Esophagus mucosa (tissue), 1 donor: ENCODE data around the gene ATXN1. TPM values are rescaled to one million over a fixed set of nuclear protein-coding genes. Genes with fewer than 3 reads are reported as not detected.
"Not testable (repeated sequence)": the region's sequence is repeated elsewhere in the genome, so short reads cannot be mapped to it uniquely, and the experiment has no call there.

ENCODE experiments used
- ATAC-seq: fragments of 200-7000 bp; cut with Tn5 transposase; one replicate; pipeline ENCODE4 v1.9.1; 2020
- total RNA-seq: library from RNA; stranded (reverse); gene quantifications from one replicate; pipeline ENCODE4 v1.2.4, GENCODE V29; 2023
- donor health status: DM: yes; HTN: yes; CAD: no.

The ATXN1 gene
- total RNA-seq, 1 donor from 2014 or later = 29.3 TPM

DNA sequence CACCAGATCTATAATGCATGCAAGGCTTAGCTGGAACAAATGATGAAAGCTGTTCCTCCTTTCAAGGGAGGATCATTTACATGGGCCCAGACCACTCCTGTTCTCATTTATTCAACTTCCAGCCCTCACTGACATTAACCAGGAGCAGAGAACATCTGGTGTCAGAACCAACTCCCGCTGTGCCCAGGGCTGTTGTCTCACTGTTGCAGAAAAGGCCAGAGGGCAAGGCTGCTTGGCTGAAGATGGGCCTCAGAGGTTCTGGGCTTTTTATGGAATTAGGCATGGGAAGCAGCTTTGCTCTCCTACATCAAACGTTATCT is 358.7 kb downstream of the ATXN1 start:
- no peak for ATAC-seq

DNA sequence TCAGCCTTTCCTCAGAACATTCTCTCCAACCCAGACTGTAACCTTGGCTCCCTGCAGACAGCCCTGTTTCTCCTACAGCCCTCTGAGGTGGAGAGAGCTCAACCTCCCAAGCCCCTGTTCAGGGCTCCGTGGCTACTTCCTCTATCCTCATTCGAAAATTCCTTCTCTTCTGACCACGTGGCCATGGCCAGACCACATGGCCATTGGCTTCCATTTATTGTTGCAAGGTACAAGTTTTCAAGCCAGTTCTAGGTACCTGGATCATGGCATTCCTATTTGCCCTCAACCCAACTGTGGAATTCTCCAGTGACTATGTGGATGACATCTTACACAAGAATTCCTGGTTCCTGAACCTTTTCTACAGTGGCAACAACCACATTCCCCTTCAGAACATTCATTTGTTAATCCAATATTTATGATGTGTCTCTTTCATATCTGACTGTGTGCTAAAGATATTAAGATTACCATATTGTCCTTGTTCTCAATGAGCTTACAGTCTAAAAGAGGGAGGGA is 361.0 kb downstream of the ATXN1 start:
- ATAC-seq = no peak

DNA sequence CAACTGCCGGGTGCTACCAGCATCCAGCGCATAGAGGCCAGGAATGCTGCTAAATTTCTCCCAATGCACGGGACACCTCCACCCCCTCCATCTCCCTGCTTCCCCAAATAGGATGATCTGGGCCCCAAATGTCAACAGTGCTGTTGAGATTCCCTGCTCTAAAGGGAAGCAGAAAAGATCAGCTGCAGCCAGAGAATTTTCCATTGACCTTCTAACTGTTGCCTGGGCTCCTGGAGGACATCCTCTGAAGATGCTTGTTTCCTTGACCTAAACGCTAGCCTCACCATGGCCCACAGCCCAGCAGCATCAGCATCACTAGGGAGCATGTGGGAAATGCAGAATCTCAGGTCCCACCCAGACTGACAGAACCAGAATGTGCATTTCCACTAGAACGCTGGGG is 361.6 kb downstream of the ATXN1 start:
- no peak for ATAC-seq

DNA sequence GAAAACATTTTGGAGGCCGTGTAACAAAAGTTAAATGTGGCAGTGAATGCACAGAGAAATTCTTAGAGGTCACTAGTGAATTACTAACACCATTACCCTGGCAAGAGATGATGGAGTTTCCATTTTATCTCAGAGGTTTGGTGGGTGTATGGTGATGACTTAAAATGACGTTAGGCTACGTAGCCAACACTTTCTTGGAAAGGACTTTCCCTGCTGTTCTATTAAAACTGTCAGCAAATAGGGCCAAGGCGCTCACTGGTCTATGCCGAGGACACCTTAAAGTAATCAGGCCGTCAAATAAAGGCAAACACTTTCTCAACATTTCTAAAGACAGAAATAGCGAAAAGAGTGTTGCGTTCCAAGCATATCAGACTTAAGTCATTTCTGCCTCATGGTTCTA is 362.1 kb downstream of the ATXN1 start:
- no peak for ATAC-seq

DNA sequence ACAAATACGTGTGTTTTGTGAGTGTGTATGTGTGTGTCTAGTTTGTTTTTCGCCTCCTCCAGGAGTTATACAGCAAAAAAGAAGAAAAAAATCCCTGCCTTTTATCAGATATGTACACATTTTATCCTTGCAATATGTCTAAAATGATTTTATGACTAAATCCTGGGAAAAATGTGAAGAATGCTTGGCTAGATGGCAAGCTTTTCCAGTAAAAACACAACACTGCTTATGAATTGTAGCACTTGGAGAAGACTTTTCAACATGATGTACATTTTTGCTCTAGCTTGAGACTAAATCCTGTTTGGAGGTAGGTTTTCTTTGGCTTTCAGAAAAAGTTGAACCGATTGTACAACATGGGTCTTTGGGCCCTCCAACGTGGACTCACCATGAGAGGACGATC is 362.7 kb downstream of the ATXN1 start:
- no peak for ATAC-seq

DNA sequence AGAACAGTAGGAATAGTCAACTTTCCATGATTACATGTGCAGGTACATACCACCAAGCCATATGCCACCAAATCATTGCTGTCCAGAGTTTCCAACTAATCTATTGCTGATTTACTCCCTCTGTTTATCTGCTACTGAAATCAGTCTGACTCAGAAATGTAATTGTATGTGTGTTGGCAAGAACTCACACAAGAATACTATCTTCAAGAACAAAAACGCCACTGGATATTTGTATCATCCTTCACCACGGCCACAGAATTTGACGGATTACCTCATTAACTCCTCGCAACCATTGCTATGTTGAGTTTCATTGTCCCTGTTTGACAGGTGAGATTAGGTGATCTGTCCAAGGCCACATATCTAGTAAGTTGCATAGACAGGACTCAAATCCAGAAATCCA is 363.6 kb downstream of the ATXN1 start:
- no peak for ATAC-seq

DNA sequence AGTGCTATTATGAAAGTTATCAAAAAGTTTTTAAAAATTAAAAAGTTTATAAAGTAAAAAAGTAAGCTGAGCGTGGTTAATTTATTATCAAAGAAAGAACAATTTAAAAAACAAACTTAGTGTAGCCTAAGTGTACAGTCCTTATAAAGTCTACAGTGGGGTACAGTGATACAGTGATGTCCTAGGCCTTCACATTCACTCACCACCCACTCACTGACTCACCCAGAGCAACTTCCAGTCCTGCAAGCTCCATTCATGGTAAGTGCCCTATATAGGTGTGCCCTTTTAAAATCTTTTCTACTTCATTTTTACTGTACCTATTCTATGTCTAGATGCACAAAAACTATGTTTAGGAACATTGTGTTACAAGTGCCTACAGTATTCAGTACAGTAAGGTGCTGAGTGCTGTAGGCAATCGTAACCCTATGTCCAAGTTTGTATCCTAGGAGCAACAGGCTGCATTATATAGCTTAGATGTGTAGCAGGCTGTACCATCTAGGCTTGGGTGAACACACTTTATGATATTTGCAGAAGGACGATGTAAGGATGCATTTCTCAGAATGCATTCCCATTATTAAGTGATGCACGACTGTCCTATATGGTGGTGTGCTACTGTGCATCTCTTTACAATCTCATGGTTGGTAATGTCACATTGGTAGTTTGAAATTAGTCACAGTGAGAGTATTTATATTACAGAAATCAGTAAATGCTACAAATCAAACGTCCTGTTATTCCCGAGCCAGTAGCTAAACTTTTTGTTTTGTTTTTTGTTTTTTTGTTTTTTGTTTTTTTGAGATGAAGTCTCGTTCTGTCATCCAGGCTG is 364.6 kb downstream of the ATXN1 start:
- ATAC-seq = no peak

DNA sequence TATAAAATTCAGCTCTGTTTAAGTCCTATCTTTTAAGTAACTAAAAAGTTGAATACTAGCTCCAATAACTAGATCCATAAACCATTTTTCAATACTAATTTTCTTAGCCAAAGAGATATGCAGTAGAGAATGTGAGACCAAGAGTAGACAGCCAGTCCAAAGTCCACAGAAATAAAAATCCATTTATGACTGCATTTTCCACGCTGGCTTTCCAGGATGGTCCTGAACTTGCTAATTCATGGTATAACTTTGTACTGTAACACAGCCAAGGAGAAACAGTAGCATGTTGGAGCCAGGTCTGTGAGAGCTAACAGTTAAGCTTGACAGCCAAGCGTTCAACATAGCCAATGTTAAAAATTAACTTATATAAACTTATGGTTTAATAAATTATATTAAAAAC is 366.6 kb downstream of the ATXN1 start:
- ATAC-seq = no peak

DNA sequence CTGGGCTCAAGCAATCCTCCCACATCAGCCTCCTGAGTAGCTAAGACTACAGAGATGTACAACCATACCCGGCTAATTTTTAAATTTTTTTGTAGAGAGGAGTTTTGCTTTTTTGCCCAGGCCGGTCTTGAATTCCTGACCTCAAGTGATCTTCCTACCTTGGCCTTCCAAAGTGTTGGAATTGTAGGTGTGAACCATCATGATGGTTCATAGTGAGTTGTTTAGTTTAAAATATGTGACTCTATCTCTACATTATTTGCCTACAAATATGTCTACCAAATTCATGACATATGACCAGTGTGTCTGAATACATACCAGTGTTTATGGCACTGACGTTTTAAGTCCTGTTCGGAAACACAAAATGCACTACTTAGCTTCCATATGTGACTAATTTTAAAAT is 367.9 kb downstream of the ATXN1 start:
- ATAC-seq = no peak

DNA sequence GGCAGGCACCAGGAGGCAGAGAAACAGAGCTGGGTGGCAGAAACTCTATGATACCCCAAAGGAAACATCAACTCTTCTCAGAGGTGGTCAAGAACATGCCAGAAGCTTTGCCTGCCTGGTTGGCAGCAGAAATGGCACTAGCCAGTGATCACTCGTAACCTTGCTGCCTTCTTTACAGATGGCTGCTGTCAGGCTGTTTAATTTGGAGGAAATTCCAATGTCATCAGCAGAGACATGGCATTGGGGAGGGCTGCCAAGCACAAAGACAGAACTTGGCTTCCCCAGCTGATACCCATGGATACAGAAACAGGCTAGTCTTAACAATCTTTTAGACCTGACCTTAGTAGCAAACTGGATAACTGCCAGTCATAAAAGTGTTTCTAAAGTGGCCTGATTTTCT is 369.2 kb downstream of the ATXN1 start:
- no peak for ATAC-seq

DNA sequence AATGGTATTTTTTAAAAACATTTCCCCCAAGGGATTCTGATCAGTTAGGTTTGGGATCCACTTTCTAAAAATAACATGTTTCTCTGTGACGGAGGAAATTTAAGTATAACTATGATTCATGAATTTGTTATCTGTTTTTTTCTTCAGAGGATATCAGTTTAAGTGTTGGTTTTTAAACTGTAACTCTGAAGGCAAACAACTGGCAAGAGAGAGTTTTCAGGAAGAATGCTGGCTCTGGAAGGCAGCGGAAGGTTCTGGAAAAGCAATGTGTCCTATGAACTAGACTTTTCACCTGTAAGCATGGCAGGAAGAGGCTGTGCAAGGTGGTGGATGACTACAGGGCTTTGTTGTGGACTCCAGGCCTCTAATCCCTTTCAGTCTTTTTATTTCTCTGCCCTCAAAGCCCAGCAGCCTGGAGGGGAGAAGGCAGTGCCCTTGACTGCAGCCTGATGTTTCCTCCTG is 369.8 kb downstream of the ATXN1 start:
- no peak for ATAC-seq

DNA sequence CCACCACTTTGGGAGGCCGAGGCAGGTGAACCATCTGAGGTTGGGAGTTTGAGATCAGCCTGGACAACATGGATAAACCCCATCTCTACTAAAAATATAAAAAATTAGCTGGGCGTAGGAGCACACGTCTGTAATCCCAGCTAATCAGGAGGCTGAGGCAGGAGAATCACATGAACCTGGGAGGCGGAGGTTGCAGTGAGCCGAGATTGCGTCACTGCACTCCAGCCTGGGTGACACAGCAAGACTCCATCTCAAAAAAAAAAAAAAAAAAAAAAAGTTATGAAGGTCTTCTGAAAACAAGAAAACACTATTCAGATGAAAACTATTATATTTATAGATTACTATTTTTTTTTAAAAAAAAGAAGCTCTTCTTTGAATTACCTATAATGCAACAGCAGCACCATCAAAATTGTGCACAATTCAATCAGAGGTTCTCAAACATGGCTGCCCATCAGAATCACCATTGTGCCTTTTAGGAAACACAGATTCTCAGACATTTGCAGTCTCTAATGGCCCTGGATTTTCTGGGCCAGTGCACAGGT is 370.3 kb downstream of the ATXN1 start:
- not testable (repeated sequence) for ATAC-seq

DNA sequence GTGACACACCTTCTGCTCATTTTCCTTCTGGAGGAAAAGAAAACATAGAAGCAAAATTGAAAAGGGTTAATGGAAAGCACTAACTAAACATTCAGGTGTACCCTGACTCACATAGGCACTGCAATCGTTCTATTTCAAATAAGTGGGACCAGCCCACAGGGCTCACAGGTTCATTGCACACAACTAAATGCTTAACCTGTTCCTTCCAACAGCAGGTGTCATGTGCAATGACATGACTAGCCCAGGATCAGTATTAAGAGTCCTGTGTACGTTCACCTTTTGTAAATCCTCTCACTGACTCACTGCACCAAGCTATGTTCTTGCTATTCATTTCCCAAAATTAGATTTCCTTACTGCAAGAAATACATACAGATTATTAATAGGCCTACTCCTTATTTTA is 371.6 kb downstream of the ATXN1 start:
- ATAC-seq = peak; percentile 98

DNA sequence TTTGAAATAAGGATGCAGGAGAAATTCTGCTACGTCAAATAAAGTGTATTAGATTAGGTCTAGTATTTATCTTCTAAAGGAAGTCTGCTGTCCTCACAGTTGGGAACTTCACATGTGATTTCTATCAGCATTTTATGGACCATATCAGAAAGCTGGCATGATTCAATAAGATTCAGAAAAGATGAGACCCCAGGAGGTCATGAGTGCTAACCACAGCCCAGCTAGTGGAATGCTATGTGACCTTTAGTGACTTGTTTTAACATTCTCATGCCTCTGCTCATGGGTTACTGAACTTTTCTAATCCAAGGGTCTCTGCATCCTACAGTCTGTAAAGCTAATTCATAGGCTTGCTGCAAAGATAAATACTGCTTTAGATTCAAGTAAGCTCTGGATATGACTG is 372.8 kb downstream of the ATXN1 start:
- ATAC-seq = no peak

DNA sequence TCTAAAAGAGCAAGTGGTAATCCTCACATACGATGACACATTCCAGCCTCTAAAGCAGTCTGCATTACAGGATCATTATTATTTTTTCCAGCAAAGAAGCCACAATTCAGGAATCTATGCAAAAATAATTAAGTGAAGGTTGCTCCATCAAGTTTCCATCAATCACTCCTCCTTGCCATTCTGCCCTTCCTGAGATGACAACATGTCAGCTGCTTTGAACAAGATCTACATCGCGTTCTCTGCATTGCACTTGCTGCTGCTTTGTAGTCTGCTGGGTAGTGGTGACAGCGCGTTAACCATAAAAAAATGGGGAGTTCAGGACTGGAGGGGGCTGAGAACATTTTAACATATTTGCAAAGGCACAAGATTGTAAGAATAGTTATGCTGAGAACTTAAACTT is 375.2 kb downstream of the ATXN1 start:
- no peak for ATAC-seq

DNA sequence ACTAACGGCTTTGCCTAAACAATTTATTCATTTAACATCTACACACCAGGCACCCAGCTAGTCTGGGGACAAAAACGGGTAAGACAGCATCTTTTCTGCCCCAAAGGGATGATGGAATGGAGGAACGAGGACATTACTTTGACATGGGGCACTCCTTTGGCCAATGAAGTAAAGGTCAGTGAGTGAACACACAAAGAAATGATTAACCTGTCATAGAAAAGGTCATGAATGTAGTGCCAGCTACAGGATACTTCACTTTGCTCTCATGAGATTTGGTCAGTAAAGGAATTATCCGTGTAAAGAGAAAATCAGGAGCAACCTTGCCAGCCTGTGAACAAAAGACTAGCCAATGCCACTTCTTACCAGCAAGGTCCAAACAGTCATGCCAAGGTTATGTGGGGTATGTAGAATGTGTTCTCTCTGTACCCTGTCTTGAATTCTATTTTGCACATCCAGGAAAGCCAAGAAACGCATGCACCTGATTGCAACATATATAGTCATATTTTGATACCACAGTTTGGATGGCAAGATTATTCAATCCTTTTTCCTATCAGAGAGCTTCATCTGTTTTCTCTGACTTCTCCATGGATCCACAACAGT is 377.6 kb downstream of the ATXN1 start:
- no peak for ATAC-seq

DNA sequence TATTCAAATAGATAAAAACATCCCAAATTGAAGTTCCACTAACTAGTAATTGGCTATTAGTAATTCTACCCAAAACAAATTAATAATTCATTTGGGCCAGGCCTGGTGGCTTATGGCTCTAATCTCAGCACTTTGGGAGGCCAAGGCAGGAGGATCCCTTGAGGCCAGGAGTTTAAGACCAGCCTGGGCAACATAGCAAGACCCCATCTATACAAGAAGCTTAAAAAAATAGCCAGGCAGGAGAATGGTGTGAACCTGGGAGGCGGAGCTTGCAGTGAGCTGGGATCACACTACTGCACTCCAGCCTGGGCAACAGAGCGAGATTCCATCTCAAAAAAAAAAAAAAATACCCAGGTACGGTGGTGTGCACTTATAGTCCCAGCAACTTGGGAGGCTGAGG is 379.3 kb downstream of the ATXN1 start:
- ATAC-seq = not testable (repeated sequence)

DNA sequence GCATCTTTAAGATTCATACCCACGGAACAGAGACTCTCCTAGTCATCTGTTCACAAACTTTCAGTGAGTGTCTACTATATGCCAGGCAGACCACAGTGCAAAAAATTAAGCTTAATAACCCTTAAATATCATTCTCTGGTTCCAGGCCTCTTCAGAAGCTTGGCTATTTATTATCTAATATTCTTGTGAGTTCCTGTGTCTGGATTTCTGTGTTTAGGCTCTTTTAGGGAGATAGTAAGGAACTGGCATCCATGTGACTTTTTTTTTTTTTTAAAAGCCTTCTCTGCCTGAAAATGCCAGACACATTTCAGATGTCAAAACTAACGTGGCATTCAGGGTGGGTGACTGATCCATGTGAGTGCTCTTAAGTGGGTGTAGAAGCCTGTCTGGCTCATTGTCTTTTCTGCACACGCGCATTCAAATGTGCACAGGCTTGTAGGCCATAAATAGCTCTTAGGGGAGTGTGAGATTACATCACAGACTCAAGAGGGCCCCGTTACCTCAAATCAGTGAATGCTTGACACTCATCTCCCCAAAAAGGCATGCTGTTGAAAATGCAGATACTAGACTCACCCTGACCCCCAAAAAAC is 380.9 kb downstream of the ATXN1 start:
- no peak for ATAC-seq

DNA sequence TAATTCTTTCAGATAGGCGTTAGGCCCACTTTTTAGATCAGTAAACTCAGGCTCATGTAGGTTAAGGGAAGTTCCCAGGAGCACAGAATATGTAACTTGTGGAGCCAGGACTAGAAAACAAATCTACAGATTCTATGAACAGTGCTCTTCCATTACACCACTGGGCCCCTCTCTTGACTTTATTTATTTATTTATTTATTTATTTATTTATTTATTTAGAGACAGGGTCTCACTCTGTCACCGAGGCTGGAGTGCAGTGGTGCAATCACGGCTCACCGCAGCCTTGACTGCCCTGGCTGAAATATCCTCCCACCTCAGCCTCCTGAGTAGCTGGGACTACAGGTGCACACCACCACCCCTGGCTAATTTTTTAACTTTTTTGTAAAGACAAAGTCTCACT is 382.9 kb downstream of the ATXN1 start:
- ATAC-seq = not testable (repeated sequence)

DNA sequence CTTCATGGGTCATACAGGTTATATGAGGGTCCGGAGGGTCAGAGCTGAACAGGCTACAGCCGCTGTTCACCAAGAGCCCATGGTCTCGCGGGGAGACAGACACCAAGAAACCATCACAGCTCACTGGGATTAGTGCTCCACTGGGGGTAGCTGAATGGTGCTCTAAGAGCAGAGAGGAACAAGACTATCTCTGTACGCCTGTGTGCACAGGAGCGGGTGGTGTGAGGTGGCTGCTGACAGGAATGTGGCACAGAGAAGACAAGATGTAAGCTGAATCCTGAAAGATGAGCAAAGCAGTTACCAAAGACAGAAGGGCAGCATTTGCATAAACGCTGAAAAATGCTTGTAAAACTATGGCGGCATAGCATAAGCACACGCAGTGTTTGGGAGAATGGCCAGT is 383.8 kb downstream of the ATXN1 start:
- no peak for ATAC-seq

DNA sequence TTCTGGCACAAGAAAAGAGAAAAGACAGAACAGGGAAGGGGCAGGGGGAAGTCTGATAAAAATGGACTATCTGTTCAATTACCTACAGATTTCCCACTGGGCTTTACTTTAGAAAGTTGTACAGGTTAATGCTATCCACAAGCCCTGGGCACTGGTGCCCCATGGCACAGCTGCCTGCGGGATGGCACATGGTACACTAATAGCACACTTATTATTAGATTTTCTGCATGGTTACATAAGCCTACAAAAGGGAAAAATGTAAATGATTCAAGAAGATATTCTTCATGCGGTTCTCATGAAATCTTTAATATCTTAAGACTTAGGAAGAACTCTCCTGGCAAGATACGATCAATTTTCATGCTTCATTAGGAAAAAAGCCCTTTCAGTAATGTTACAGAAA is 385.4 kb downstream of the ATXN1 start:
- no peak for ATAC-seq

DNA sequence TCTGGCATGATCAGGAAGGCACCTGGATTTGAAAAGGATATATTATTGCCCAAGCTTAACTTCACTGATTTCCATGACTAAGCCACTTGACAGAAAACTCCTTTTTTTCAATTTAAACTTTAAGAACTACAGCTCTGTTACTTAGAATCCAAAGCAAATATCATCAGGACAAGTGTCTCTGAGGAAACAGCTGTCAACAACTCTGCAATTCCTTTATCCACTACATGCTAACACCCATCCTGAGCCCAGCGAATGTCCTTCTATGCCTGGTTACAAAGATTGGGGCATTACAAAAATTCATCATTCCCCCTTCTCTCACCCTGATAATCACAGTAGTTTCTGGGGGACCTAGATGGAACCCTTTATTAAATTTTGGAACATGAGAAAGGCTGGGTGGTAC is 386.1 kb downstream of the ATXN1 start:
- no peak for ATAC-seq

DNA sequence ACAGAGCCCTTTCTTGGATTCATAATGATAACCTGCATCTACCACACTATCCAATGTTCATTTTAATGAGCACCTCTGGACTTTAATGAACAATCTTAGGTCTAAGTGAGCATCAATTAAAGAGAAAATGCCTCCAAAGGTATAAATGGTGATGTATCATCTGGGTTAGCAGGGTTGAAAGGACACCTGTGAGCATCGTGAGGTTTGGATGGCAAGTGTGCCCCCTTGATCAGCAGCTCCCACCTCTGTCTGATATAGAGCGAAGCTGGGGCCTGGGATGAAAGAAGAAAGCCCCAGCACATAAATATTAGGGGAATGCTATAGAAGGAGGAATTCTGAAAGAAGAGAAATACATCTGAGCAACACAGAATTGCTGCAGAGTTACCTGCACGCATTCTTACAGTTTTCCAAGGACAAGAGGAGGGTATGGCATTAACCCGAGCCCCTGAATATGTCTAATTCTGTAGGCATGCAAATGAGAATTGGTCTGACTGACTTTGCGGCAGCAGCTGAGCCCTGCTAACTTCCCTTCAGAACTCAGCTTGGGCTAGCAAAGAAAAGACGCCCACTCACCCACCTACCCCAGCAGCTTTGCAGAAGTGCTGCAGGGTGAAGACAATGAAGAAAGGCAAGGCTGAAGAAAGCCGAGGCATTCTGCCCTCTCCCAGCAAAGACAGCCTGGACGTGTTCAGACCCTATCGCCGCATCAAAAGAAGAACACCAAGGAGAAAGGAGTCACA is 386.6 kb downstream of the ATXN1 start:
- ATAC-seq = peak; percentile 28
